Stimulated activated CD4-positive, alpha-beta T cell treated with anti-CD3 and anti-CD28 coated beads, TNF-alpha, amount 100 ng/mL, for 24 hours (primary cell): ENCODE results near the gene TRIM41.
"Not testable (repeated sequence)": the region's sequence is repeated elsewhere in the genome, so short reads cannot be mapped to it uniquely, and the experiment has no call there.

ENCODE experiments used
- DNase-seq, 3 experiments: peaks; one replicate each; pipeline ENCODE4 v3.0.0-alpha.2; 2020; ENCODE audit warnings: low read depth in 3 of 3

Gene TRIM41

GRCh38 chr5:181248277-181248676 lies 25.2 kb downstream of the TRIM41 start:
- no peak for DNase-seq

- DNase-seq: no peak
Measured at GRCh38 chr5:181255276-181255675, 32.2 kb downstream of the TRIM41 start.

- DNase-seq: no peak
Measured at GRCh38 chr5:181255836-181256578, 32.9 kb downstream of the TRIM41 start.

- no peak for DNase-seq
Measured at GRCh38 chr5:181258576-181258975, 35.5 kb downstream of the TRIM41 start.

GRCh38 chr5:181259283-181259682 lies 36.2 kb downstream of the TRIM41 start:
- DNase-seq: no peak

- no peak for DNase-seq
Measured at GRCh38 chr5:181259974-181260719, 37.1 kb downstream of the TRIM41 start.

GRCh38 chr5:181260720-181261319 lies 37.7 kb downstream of the TRIM41 start, which contains the start of gene TRIM52:
Gene TRIM52, minus strand, starts transcription at chr5:181261143. Its CDS starts 330 bp downstream, at chr5:181260813.
- DNase-seq: peak; percentile 81 to 87 (median 82)

- peak in 2 of 3 experiments; percentile 59 to 70 for DNase-seq
Measured at GRCh38 chr5:181261320-181262049, 38.4 kb downstream of the TRIM41 start.

GRCh38 chr5:181263633-181264032 lies 40.6 kb downstream of the TRIM41 start:
- DNase-seq: no peak

- DNase-seq: no peak
Measured at GRCh38 chr5:181265092-181265671, 42.1 kb downstream of the TRIM41 start.

- DNase-seq: not testable (repeated sequence)
Measured at GRCh38 chr5:181267291-181267904, 44.3 kb downstream of the TRIM41 start.

GRCh38 chr5:181267907-181268306 lies 44.8 kb downstream of the TRIM41 start:
- DNase-seq: not testable (repeated sequence)

GRCh38 chr5:181271081-181271480 lies 48.0 kb downstream of the TRIM41 start:
- DNase-seq: no peak

GRCh38 chr5:181273433-181273744 lies 50.3 kb downstream of the TRIM41 start:
- not testable (repeated sequence) for DNase-seq

- no peak for DNase-seq
Measured at GRCh38 chr5:181280251-181280762, 57.2 kb downstream of the TRIM41 start.

- DNase-seq: no peak
Measured at GRCh38 chr5:181281077-181281983, 58.2 kb downstream of the TRIM41 start.

GRCh38 chr5:181281984-181282316 lies 58.9 kb downstream of the TRIM41 start:
- DNase-seq: no peak

- DNase-seq: not testable (repeated sequence)
Measured at GRCh38 chr5:181282415-181282814, 59.3 kb downstream of the TRIM41 start.

GRCh38 chr5:181282874-181283273 lies 59.8 kb downstream of the TRIM41 start:
- no peak for DNase-seq

GRCh38 chr5:181283347-181283746 lies 60.3 kb downstream of the TRIM41 start:
- no peak for DNase-seq
